Mesodermal cell (in vitro differentiated cells): Measurements from ENCODE around the gene CEP44.

ENCODE experiments used
- H3K27ac ChIP-seq: 2 replicates; pipeline ENCODE4 v1.7.0; 2013; ENCODE audit warnings: mild to moderate bottlenecking, low read depth, low read length, moderate library complexity; ENCODE audit not compliant: severe bottlenecking
- H3K36me3 ChIP-seq: 2 replicates; pipeline ENCODE4 v1.7.1; 2013; ENCODE audit warnings: mild to moderate bottlenecking, low read length, moderate library complexity; ENCODE audit not compliant: control insufficient read depth, insufficient read depth
- H3K4me1 ChIP-seq: one replicate; pipeline ENCODE4 v1.7.1; 2013; ENCODE audit warnings: mild to moderate bottlenecking, low read length; ENCODE audit not compliant: insufficient read depth, control insufficient read depth, poor library complexity, severe bottlenecking
- H3K4me3 ChIP-seq: 2 replicates; pipeline ENCODE4 v1.7.0; 2013; ENCODE audit warnings: low read length, control low read depth, mild to moderate bottlenecking; ENCODE audit not compliant: insufficient read depth, poor library complexity, severe bottlenecking; ENCODE audit errors: extremely low read depth
- H3K9me3 ChIP-seq: 2 replicates; pipeline ENCODE4 v1.7.1; 2013; ENCODE audit warnings: mild to moderate bottlenecking, low read length, moderate library complexity; ENCODE audit not compliant: control insufficient read depth
- WGBS, 2 experiments: methylation state at CpG; one replicate each; pipeline ENCODE4 v1.1.5; 2013; ENCODE audit warnings: missing lambda C conversion rate in 2 of 2; ENCODE audit not compliant: insufficient coverage in 2 of 2; 5-methylcytosine and 5-hydroxymethylcytosine counted together

Gene CEP44

GRCh38 chr4:174303687-174304086 is 20.0 kb downstream of the CEP44 start:
- Histone ChIP-seq H3K4me3 (no peak overlapping the region), H3K36me3 (peaks cover 21% of the 10 kb centered on the region), H3K4me1 (no peaks in the 10 kb centered on the region), H3K27ac (no peak overlapping the region), H3K9me3 (no peaks in the 10 kb centered on the region)
- no CpG with 5 or more reads among the region's 1 CpG for WGBS, 2 experiments

- no peaks in the 10 kb centered on the region for H3K9me3 ChIP-seq
- no peak overlapping the region for H3K27ac ChIP-seq
- no peaks in the 10 kb centered on the region for H3K4me1 ChIP-seq
- WGBS, 2 experiments: no CpG with 5 or more reads among the region's 1 CpG
- H3K4me3 ChIP-seq: no peak overlapping the region
- peaks cover 16% of the 10 kb centered on the region for H3K36me3 ChIP-seq
Observed at GRCh38 chr4:174304664-174305063, 21.0 kb downstream of the CEP44 start.

GRCh38 chr4:174305961-174306360 is 22.2 kb downstream of the CEP44 start:
- Histone ChIP-seq H3K9me3 (no peaks in the 10 kb centered on the region), H3K4me3 (no peak overlapping the region), H3K27ac (no peak overlapping the region), H3K36me3 (peaks cover 15% of the 10 kb centered on the region), H3K4me1 (no peaks in the 10 kb centered on the region)
- WGBS, 2 experiments: 100% methylated on average over 1 of the region's 3 CpGs; no CpG with 5 or more reads in 1 of the 2 experiments

GRCh38 chr4:174307694-174308093 is 24.0 kb downstream of the CEP44 start:
- Histone ChIP-seq H3K9me3 (no peaks in the 10 kb centered on the region), H3K27ac (no peak overlapping the region), H3K36me3 (peaks cover 21% of the 10 kb centered on the region), H3K4me1 (no peaks in the 10 kb centered on the region), H3K4me3 (no peak overlapping the region)
- WGBS, 2 experiments: 94% methylated on average over 2 of the region's 4 CpGs; no CpG with 5 or more reads in 1 of the 2 experiments

DNA sequence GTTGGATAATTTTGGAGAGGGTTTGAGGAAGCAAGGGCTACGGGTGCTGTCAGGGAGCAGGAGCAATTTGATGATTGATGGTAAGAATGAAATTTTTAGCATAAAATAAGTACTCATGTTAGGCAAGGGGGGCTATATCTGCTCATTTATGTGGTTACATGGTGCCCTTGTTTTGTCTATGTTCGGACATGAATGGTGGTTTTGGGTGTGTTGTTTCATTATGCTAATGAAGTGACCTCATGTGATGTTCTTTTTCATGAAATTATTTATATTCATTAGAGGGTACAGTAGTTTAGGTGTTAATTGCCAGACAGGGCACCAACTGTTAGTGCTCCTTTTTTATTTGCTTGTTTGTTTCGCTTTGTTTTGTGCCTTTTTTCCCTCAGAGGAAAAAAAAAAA is 29.3 kb downstream of the CEP44 start:
- H3K9me3 ChIP-seq: no peaks in the 10 kb centered on the region
- no peak overlapping the region for H3K27ac ChIP-seq
- no peak overlapping the region for H3K4me3 ChIP-seq
- H3K4me1 ChIP-seq: no peaks in the 10 kb centered on the region
- 93 to 96% methylated on average over 2 of the region's 3 CpGs for WGBS, 2 experiments
- peaks cover 15% of the 10 kb centered on the region for H3K36me3 ChIP-seq

- Histone ChIP-seq H3K4me1 (no peaks in the 10 kb centered on the region), H3K4me3 (no peak overlapping the region), H3K9me3 (no peaks in the 10 kb centered on the region), H3K27ac (no peak overlapping the region), H3K36me3 (peaks cover 12% of the 10 kb centered on the region)
- 80% methylated on average over 1 of the region's 3 CpGs; no CpG with 5 or more reads in 1 of the 2 experiments for WGBS, 2 experiments
Observed at GRCh38 chr4:174314274-174314673, 30.6 kb downstream of the CEP44 start.

DNA sequence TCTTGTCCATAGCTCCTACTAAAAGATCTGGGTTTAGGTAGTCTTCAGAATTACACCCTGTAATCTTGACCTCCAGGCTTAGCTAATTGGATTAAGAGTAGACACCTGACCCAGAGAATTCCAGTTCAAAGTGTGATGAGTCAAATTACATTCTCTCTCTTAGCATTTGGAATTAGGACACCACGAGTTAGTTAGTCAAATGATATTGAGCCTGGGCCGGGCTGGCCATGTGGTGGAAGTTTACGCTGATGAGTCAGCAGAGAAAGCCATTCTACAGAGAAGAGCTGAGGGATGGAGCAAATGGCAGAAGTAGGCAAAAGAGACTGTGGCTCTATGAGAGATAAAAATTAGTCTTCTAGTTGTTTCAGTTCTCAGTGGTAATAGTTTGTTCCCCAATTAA is 31.1 kb downstream of the CEP44 start:
- Histone ChIP-seq H3K36me3 (peaks cover 12% of the 10 kb centered on the region), H3K4me3 (no peak overlapping the region)
- 72 to 75% methylated on average over 2 to 3 of the region's 3 CpGs for WGBS, 2 experiments

DNA sequence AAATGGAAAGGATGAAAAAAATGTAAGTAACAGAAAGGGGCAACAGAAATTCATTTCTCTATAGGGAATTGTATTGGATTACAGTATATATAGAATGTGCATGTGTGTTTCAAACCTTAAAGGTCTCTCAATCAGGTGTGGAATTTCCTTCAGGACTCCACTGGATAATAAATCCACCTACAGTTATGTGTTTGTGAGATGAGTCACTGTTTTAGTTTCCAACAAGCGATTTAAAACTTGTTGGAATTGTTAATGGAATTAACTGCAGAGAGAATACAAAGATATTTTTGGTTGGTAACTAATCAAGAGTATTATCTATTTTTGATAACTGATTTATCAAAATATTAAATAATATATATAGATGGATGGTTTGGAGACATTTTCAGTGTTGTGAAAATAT is 32.8 kb downstream of the CEP44 start:
- no CpG with 5 or more reads among the region's 1 CpG for WGBS, 2 experiments
- H3K36me3 ChIP-seq: peaks cover 12% of the 10 kb centered on the region
- no peak overlapping the region for H3K4me3 ChIP-seq
- no peak overlapping the region for H3K27ac ChIP-seq
- H3K9me3 ChIP-seq: no peaks in the 10 kb centered on the region
- peaks cover 6% of the 10 kb centered on the region for H3K4me1 ChIP-seq

More for the DNA sequence above, 31.1 kb downstream of the CEP44 start:
- Histone ChIP-seq H3K9me3 (no peaks in the 10 kb centered on the region), H3K27ac (no peak overlapping the region), H3K4me1 (no peaks in the 10 kb centered on the region)

DNA sequence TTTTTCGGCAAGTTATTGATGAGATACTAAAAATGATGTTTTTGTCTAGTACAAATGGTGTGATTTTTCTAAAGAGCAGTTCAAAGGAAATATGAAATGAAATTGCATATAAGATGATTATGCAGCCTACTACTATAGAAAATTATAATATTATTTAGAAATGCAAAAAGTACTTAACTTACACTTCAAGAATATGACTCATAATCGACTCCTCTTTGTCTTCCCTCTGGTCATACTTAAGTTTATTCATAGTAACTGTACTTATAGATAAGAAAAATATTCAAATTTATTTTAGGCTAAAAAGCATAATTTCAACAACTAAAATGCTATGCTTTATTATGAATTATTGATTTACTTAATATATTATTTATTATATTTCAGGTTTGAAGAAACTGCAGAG is 33.2 kb downstream of the CEP44 start:
- Histone ChIP-seq H3K27ac (no peak overlapping the region), H3K36me3 (peaks cover 11% of the 10 kb centered on the region), H3K4me3 (no peak overlapping the region), H3K9me3 (no peaks in the 10 kb centered on the region), H3K4me1 (peaks cover 6% of the 10 kb centered on the region)
- WGBS, 2 experiments: 83 to 100% methylated on average over 1 of the region's 2 CpGs

GRCh38 chr4:174317531-174317930 is 33.8 kb downstream of the CEP44 start:
- Histone ChIP-seq H3K9me3 (no peaks in the 10 kb centered on the region), H3K4me1 (peaks cover 6% of the 10 kb centered on the region), H3K27ac (no peak overlapping the region), H3K36me3 (peaks cover 5% of the 10 kb centered on the region), H3K4me3 (no peak overlapping the region)

DNA sequence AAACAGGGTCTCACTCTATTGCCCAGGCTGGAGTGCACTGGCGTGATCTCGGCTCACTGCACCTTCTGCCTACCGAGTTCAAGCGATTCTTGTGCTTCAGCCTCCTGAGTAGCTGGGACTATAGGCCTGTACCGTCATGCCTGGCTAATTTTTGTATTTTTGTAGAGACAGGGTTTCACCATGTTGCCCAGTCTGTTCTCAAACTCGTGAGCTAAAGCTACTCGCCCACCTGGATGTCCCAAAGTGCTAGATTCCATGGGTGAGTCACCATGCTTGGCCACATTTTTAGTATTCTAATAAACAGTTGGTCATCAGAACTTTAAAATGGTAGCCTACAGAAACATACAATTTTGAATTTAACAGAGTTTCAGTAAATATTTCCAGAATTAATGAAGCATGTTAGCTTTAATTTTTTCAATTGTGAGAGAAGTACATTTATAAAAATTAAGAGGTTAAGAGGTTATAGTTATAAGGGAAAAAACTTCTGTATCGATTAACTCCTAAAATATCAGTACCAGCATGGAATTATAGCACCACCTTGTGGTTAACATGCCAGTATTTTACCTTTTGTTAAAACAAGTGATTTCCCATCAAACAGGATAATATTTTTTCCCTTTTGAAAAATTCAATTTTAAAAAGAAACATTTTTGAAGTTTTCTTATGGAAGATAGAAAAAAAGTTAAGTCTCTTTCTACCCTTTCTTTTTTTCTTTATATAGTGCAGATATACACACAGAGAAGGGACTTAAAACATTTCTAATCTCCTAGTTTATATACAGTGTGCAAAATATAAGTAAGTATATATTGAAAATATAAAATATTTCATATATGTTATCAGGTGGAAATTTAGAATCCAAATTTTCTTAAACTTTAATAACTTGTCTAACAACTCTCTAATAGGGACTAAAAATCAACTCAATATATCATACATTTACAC is 35.4 kb downstream of the CEP44 start:
- Histone ChIP-seq H3K9me3 (no peaks in the 10 kb centered on the region), H3K4me3 (no peak overlapping the region), H3K36me3 (peaks cover 3% of the 10 kb centered on the region), H3K4me1 (peaks cover 6% of the 10 kb centered on the region), H3K27ac (no peak overlapping the region)
- WGBS, 2 experiments: 82% methylated on average over 7 of the region's 8 CpGs
